Tibial nerve (tissue), 4 donors: ENCODE measurements around the gene ARHGAP35. TPM values are rescaled to one million over a fixed set of nuclear protein-coding genes. Genes with fewer than 3 reads are reported as not detected.
A peak's percentile ranks its signal among the peaks of the same experiment; 100 is the strongest.

Experiments used
- DNase-seq, 2 donors: peaks; one replicate each; pipeline ENCODE4 v3.0.0-alpha.2; 2019; ENCODE audit warnings: low spot score in 2 of 2
- H3K27ac ChIP-seq, 4 donors: fragments of 200-600 bp; sonication (generic) in 3 of 4; one replicate each; pipeline ENCODE4 v1.5.1; 2017 to 2019; ENCODE audit warnings: mild to moderate bottlenecking in 1 of 4
- H3K27me3 ChIP-seq, 2 donors: fragments of 200-600 bp; sonication (generic) in 1 of 2; one replicate each; pipeline versions ENCODE4 v1.5.1 to v1.6.0; 2017 to 2019
- H3K36me3 ChIP-seq, 3 donors: fragments of 200-600 bp; sonication (generic); one replicate each; pipeline ENCODE4 v1.5.1; 2018 to 2019
- H3K4me1 ChIP-seq, 4 donors: fragments of 200-600 bp; sonication (generic) in 3 of 4; one replicate each; pipeline ENCODE4 v1.5.1; 2017 to 2019
- H3K4me3 ChIP-seq, 4 donors: fragments of 200-600 bp; sonication (generic) in 3 of 4; one replicate each; pipeline ENCODE4 v1.5.1; 2017 to 2019; ENCODE audit warnings: mild to moderate bottlenecking in 1 of 4, moderate library complexity in 1 of 4
- H3K9me3 ChIP-seq, 4 donors: fragments of 200-600 bp; sonication (generic) in 3 of 4; one replicate each; pipeline ENCODE4 v1.5.1; 2017 to 2019
- EP300 ChIP-seq, 2 donors: sonication (generic); formaldehyde crosslinking; IDR thresholded peaks; one replicate each; pipeline ENCODE4 v1.6.1; 2017; ENCODE audit warnings: antibody characterized with exemption in 2 of 2, mild to moderate bottlenecking in 1 of 2
- POLR2A ChIP-seq, 2 donors: fragments of 450-650 bp; IDR thresholded peaks; one replicate each; pipeline ENCODE4 v1.6.1; 2017; ENCODE audit warnings: antibody characterized with exemption in 2 of 2, mild to moderate bottlenecking in 2 of 2, moderate library complexity in 2 of 2
- WGBS, 2 donors: methylation state at CpG; one replicate each; pipeline ENCODE4 v1.1.5; 2018; 5-methylcytosine and 5-hydroxymethylcytosine counted together
- total RNA-seq, 4 donors: library from RNA; depleted of rRNA; stranded (reverse); fragments of >200 nt; gene quantifications; one replicate each; pipeline ENCODE4 v1.1.0, GENCODE V29; 2016
- TF ChIP-seq, protein P1 (sequence below), 5 experiments: fragments of 200-600 bp in 3 of 5; fragments of 450-650 bp in 2 of 5; sonication (generic) in 3 of 5; IDR thresholded peaks; one replicate each; pipeline ENCODE4 v1.5.1; 2016 to 2019; ENCODE audit warnings: antibody characterized with exemption in 5 of 5, mild to moderate bottlenecking in 3 of 5, moderate library complexity in 2 of 5

Gene ARHGAP35
- total RNA-seq, 4 donors from 2014 or later: 43.3 to 50.3 (median 48.6) TPM

GRCh38 chr19:46828484-46828883 lies 32.3 kb upstream of the ARHGAP35 start:
- H3K4me3 ChIP-seq: no peak overlapping the region
- TF ChIP-seq EP300 (IDR thresholded peaks at IDR 0.05): no peak
- TF ChIP-seq POLR2A (IDR thresholded peaks at IDR 0.05): no peak
- TF ChIP-seq, protein P1, sequence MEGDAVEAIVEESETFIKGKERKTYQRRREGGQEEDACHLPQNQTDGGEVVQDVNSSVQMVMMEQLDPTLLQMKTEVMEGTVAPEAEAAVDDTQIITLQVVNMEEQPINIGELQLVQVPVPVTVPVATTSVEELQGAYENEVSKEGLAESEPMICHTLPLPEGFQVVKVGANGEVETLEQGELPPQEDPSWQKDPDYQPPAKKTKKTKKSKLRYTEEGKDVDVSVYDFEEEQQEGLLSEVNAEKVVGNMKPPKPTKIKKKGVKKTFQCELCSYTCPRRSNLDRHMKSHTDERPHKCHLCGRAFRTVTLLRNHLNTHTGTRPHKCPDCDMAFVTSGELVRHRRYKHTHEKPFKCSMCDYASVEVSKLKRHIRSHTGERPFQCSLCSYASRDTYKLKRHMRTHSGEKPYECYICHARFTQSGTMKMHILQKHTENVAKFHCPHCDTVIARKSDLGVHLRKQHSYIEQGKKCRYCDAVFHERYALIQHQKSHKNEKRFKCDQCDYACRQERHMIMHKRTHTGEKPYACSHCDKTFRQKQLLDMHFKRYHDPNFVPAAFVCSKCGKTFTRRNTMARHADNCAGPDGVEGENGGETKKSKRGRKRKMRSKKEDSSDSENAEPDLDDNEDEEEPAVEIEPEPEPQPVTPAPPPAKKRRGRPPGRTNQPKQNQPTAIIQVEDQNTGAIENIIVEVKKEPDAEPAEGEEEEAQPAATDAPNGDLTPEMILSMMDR (IDR thresholded peaks at IDR 0.05): no peak

DNA sequence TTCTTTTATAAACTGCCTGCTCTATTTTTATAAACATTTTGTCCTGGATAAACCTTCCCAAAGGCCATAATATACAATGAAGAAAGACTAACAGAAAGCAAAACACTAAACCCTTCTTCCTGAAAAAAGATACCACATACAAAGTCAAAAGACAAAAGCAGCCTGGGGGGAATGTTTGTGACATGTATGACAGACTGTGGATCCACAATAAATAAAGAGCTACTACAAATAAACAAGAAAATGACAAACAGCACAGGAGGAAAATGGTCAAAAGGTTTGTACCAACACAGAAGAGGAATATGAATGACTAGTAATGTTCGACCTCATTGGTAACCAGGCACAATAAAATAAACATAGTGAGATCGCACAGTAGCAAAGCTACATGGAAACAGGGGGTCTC lies 29.9 kb upstream of the ARHGAP35 start:
- no peak for TF ChIP-seq EP300 (IDR thresholded peaks at IDR 0.05)
- TF ChIP-seq, protein P1 (IDR thresholded peaks at IDR 0.05): no peak
- no peak for TF ChIP-seq POLR2A (IDR thresholded peaks at IDR 0.05)
- no peak overlapping the region for H3K4me3 ChIP-seq
- no peaks in the 10 kb centered on the region for H3K9me3 ChIP-seq
- no peak for DNase-seq
- H3K4me1 ChIP-seq: peaks cover 0 to 16% (median 0%) of the 10 kb centered on the region in 4 donors
- 94 to 96% methylated on average over 2 of the region's 2 CpGs for whole genome bisulfite sequencing, 2 donors
- no peak overlapping the region for H3K27ac ChIP-seq
- H3K36me3 ChIP-seq: no peaks in the 10 kb centered on the region
- no peaks in the 10 kb centered on the region for H3K27me3 ChIP-seq

More at GRCh38 chr19:46828484-46828883, 32.3 kb upstream of the ARHGAP35 start:
- whole genome bisulfite sequencing, 2 donors: 80 to 82% methylated on average over 5 of the region's 5 CpGs
- peaks cover 0 to 2% (median 0%) of the 10 kb centered on the region in 4 donors for H3K4me1 ChIP-seq
- H3K36me3 ChIP-seq: no peaks in the 10 kb centered on the region
- DNase-seq: no peak
- no peaks in the 10 kb centered on the region for H3K9me3 ChIP-seq
- H3K27ac ChIP-seq: no peak overlapping the region
- no peaks in the 10 kb centered on the region for H3K27me3 ChIP-seq

GRCh38 chr19:46834121-46834520 lies 26.7 kb upstream of the ARHGAP35 start:
- Histone ChIP-seq H3K27me3 (no peaks in the 10 kb centered on the region), H3K4me3 (no peak overlapping the region), H3K4me1 (peaks cover 0 to 34% (median 3%) of the 10 kb centered on the region in 4 donors), H3K36me3 (peaks cover 0 to 19% (median 10%) of the 10 kb centered on the region in 3 donors), H3K27ac (no peak overlapping the region), H3K9me3 (no peaks in the 10 kb centered on the region)
- no peak for DNase-seq
- 72 to 78% methylated on average over 5 of the region's 5 CpGs for WGBS, 2 donors
- TF ChIP-seq POLR2A (IDR thresholded peaks at IDR 0.05) (no peak), EP300 (IDR thresholded peaks at IDR 0.05) (no peak)
- TF ChIP-seq, protein P1 (IDR thresholded peaks at IDR 0.05): no peak

GRCh38 chr19:46834984-46835383 lies 25.8 kb upstream of the ARHGAP35 start:
- no peak for DNase-seq
- TF ChIP-seq EP300 (IDR thresholded peaks at IDR 0.05) (no peak), POLR2A (IDR thresholded peaks at IDR 0.05) (no peak)
- TF ChIP-seq, protein P1 (IDR thresholded peaks at IDR 0.05): no peak
- 96 to 98% methylated on average over 6 of the region's 6 CpGs for WGBS, 2 donors
- peaks cover 0 to 39% (median 3%) of the 10 kb centered on the region in 4 donors for H3K4me1 ChIP-seq
- H3K4me3 ChIP-seq: no peak overlapping the region
- no peak overlapping the region for H3K27ac ChIP-seq
- H3K27me3 ChIP-seq: no peaks in the 10 kb centered on the region
- H3K9me3 ChIP-seq: no peaks in the 10 kb centered on the region
- H3K36me3 ChIP-seq: peaks cover 0 to 27% (median 10%) of the 10 kb centered on the region in 3 donors

DNA sequence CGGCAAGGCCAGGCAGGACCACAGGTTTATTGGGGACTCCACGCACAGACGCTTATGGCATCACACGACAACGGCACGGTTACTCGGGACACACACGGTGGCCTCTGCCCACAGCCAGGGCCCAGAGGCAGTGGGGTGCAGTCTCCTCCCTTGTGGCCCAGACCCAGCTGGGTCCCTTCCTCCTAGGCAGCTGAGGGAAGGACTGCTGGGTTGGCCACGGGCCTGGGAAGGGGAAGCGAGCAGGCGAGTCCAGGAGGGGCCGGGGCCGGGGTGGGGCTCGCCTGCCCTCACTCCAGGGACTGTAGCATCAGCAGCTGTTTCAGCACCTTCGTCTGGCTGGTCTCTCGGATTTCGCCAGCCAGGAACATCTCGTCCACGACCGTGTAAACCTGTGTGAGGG lies 22.6 kb upstream of the ARHGAP35 start:
- Histone ChIP-seq H3K4me3 (no peak overlapping the region), H3K27ac (peak overlapping the region in 1 of 4 donors; percentile 43), H3K36me3 (peaks cover 0 to 48% (median 10%) of the 10 kb centered on the region in 3 donors), H3K4me1 (peaks cover 0 to 64% (median 8%) of the 10 kb centered on the region in 4 donors), H3K27me3 (no peaks in the 10 kb centered on the region), H3K9me3 (no peaks in the 10 kb centered on the region)
- WGBS, 2 donors: 73 to 89% methylated on average over 11 to 19 of the region's 20 CpGs
- TF ChIP-seq POLR2A (IDR thresholded peaks at IDR 0.05) (no peak), EP300 (IDR thresholded peaks at IDR 0.05) (no peak)
- TF ChIP-seq, protein P1 (IDR thresholded peaks at IDR 0.05): no peak
- DNase-seq: no peak
